ENCODE data around the gene CMIP. TPM values are rescaled to one million over a fixed set of nuclear protein-coding genes. Genes with fewer than 3 reads are reported as not detected.

The CMIP gene
- total RNA-seq, 1 donor from 2014 or later, result 45.8 TPM

DNA sequence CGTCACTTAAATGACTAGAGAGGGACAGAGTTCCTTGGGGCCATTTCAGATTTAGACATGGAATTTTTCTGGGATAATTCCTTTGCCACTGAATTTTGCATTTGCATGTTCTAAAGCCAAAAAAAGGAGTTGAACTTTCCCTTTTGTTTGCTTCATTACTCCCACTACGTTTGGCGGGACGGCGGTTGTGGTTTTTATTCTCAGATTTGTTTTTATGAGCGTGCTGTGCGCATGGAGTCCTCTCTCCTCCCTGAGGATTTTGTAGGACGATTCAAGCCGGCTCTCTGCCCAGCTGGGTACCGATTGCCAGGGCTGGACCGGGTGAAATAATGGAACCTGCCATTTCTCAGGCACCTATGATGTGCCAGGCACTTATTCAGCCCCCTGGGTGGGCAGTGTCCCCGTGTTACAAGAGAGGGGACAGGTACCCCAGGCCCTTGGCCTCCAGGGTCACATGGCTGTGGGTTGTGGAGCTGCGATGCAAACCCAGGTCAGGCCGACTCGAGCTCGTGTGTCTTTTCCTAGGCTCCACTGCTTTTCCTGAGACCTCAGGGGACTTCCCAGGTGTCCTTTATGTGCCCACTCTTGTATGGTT, 18.8 kb downstream of the CMIP start:
- Mint-ChIP-seq H3K27ac (no peak overlapping the region), H3K9me3 (no peaks in the 10 kb centered on the region), H3K27me3 (ENCODE audit: insufficient read depth) (no peaks in the 10 kb centered on the region), H3K4me3 (no peak overlapping the region), H3K36me3 (ENCODE audit: low read depth) (peaks cover 13% of the 10 kb centered on the region), H3K4me1 (ENCODE audit: low read depth) (peaks cover 37% of the 10 kb centered on the region)
- intact Hi-C loops (cut with micrococcal nuclease), result no loop called here
- no peak for DNase-seq (ENCODE audit: low spot score)

- Mint-ChIP-seq H3K27me3 (ENCODE audit: insufficient read depth) (no peaks in the 10 kb centered on the region), H3K4me1 (ENCODE audit: low read depth) (peaks cover 38% of the 10 kb centered on the region), H3K36me3 (ENCODE audit: low read depth) (peaks cover 10% of the 10 kb centered on the region), H3K9me3 (no peaks in the 10 kb centered on the region), H3K27ac (no peak overlapping the region), H3K4me3 (no peak overlapping the region)
- intact Hi-C loops (cut with micrococcal nuclease), result no loop called here
- DNase-seq (ENCODE audit: low spot score), result no peak
Measured at GRCh38 chr16:81464279-81464678, 19.7 kb downstream of the CMIP start.

DNA sequence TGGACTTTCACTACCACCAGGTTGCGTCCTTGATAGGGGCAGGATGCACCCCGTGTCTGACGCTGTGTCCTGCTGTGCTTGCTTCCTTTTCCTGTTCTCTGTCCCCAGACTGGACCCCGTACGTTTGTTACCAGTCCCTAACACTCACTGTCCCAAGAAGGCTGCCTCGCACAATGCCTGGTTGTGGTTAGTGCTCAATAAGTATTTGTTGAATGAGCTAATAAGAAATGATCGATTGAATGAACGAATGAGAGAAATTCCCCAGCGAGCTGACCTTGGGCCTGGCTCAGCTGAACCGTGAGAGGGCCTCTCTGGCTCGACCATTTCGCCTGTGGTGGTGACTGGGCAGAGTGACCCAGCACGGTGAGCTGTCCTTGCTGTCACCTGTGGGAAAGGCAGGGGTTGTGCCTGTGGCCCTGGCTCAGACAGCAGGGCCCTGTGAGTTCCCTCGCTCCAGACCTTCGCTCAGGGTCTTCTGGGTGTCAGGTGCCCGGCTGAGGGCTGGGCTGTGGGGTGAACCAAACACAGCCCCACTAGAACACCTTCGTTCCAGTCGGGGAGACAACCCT, 20.9 kb downstream of the CMIP start:
- no peak for DNase-seq (ENCODE audit: low spot score)
- intact Hi-C loops (cut with micrococcal nuclease), result no loop called here
- Mint-ChIP-seq H3K36me3 (ENCODE audit: low read depth) (peaks cover 9% of the 10 kb centered on the region), H3K4me1 (ENCODE audit: low read depth) (peaks cover 47% of the 10 kb centered on the region), H3K27me3 (ENCODE audit: insufficient read depth) (no peaks in the 10 kb centered on the region), H3K27ac (no peak overlapping the region), H3K9me3 (no peaks in the 10 kb centered on the region), H3K4me3 (no peak overlapping the region)

DNA sequence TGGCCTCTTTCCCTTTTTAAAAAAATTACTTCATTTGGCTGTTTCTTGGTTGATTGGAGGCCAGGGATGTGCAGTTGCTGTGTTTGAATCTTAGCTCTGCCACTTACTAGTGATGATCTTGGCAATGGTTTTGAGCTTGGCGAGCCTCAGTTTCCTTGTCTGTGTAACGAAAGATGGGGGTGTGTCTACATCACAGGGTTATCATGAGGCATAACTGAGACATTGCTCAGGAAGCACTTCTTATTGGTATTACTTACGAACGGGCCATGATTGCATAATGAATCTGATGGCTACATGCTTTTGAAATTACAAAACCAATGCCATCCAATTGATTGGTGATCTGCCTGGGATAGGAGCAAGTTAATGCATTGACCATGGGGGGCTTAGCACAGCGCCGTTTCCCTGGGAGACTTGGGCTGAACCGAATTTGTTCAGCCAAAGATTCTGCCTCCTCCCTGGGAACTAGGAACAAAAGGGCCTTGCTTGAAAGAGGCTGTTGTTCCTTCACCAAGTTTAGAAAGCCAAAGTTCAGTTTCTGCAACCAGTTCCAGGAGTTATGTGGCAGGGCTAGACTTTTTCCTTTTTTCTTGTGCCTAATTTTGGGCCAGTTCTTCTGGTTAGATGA, 21.9 kb downstream of the CMIP start:
- no peak for DNase-seq (ENCODE audit: low spot score)
- Mint-ChIP-seq H3K4me1 (ENCODE audit: low read depth) (peaks cover 43% of the 10 kb centered on the region), H3K27me3 (ENCODE audit: insufficient read depth) (no peaks in the 10 kb centered on the region), H3K9me3 (no peaks in the 10 kb centered on the region), H3K27ac (no peak overlapping the region), H3K36me3 (ENCODE audit: low read depth) (peaks cover 5% of the 10 kb centered on the region), H3K4me3 (no peak overlapping the region)
- intact Hi-C loops (cut with micrococcal nuclease), result no loop called here

- H3K4me3 Mint-ChIP-seq, result no peak overlapping the region
- peaks cover 5% of the 10 kb centered on the region for H3K36me3 Mint-ChIP-seq (ENCODE audit: low read depth)
- H3K9me3 Mint-ChIP-seq, result no peaks in the 10 kb centered on the region
- peaks cover 50% of the 10 kb centered on the region for H3K4me1 Mint-ChIP-seq (ENCODE audit: low read depth)
- intact Hi-C loops (cut with micrococcal nuclease), result no loop called here
- DNase-seq (ENCODE audit: low spot score), result no peak
- no peak overlapping the region for H3K27ac Mint-ChIP-seq
- no peaks in the 10 kb centered on the region for H3K27me3 Mint-ChIP-seq (ENCODE audit: insufficient read depth)
Measured at GRCh38 chr16:81467072-81467471, 22.5 kb downstream of the CMIP start.

- intact Hi-C loops (cut with micrococcal nuclease), result loop anchor here (2.0 kb wide), 1 partner anchor 53 kb away; no protein-coding TSS in a partner anchor
- DNase-seq (ENCODE audit: low spot score), result no peak
- H3K27me3 Mint-ChIP-seq (ENCODE audit: insufficient read depth), result no peaks in the 10 kb centered on the region
- H3K36me3 Mint-ChIP-seq (ENCODE audit: low read depth), result peaks cover 5% of the 10 kb centered on the region
- no peak overlapping the region for H3K4me3 Mint-ChIP-seq
- H3K4me1 Mint-ChIP-seq (ENCODE audit: low read depth), result peaks cover 53% of the 10 kb centered on the region
- no peak overlapping the region for H3K27ac Mint-ChIP-seq
- H3K9me3 Mint-ChIP-seq, result no peaks in the 10 kb centered on the region
Measured at GRCh38 chr16:81467815-81468214, 23.2 kb downstream of the CMIP start.

DNA sequence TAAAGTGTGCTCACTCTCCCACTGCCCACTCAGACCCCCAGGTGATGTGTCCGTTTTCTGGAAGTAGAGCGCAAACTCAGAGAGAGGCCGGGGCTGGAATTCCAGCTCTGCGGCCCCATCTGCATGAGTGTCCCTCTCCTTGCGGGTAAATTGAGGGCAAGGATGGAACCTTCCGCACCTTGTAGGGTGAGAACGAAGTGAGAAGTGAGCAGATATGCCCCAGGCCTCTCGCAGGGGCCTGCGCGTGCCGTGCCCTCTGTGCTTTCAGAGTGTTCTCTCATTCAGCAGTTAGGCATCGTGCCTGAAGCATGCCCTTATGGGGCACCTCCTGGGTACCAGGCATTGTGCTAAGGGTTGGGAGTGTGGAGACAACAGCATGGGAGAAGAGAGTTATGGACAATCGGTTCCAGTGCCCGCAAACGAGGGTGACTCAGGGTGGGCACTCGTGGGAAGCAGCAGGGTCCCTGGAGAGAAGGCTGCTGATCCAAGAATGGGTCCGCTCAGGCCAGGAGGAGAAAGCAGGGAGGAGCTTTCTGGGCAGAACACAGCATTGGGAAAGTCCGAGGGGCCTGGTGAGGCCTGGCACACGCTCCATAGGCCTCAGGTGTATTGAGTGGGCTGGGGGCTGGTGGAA, 23.8 kb downstream of the CMIP start:
- no peak for DNase-seq (ENCODE audit: low spot score)
- Mint-ChIP-seq H3K4me3 (no peak overlapping the region), H3K9me3 (no peaks in the 10 kb centered on the region), H3K36me3 (ENCODE audit: low read depth) (peaks cover 8% of the 10 kb centered on the region), H3K27me3 (ENCODE audit: insufficient read depth) (no peaks in the 10 kb centered on the region), H3K27ac (peak overlapping the region; percentile 29), H3K4me1 (ENCODE audit: low read depth) (peaks cover 58% of the 10 kb centered on the region)
- intact Hi-C loops (cut with micrococcal nuclease), result loop anchor here (2.0 kb wide), 1 partner anchor 52 kb away; no protein-coding TSS in a partner anchor

GRCh38 chr16:81469183-81469677, 24.6 kb downstream of the CMIP start:
- intact Hi-C loops (cut with micrococcal nuclease), result loop anchor here (1.0 to 2.0 kb wide), 2 partner anchors 23 to 52 kb away; no protein-coding TSS in a partner anchor
- no peak for DNase-seq (ENCODE audit: low spot score)
- Mint-ChIP-seq H3K4me1 (ENCODE audit: low read depth) (peaks cover 60% of the 10 kb centered on the region), H3K9me3 (no peaks in the 10 kb centered on the region), H3K4me3 (peak overlapping the region; percentile 59), H3K36me3 (ENCODE audit: low read depth) (peaks cover 9% of the 10 kb centered on the region), H3K27me3 (ENCODE audit: insufficient read depth) (no peaks in the 10 kb centered on the region), H3K27ac (peak overlapping the region; percentile 84)

GRCh38 chr16:81469710-81470535, 25.3 kb downstream of the CMIP start:
- H3K36me3 Mint-ChIP-seq (ENCODE audit: low read depth), result peaks cover 10% of the 10 kb centered on the region
- no peaks in the 10 kb centered on the region for H3K27me3 Mint-ChIP-seq (ENCODE audit: insufficient read depth)
- H3K9me3 Mint-ChIP-seq, result no peaks in the 10 kb centered on the region
- peak; percentile 32 for DNase-seq (ENCODE audit: low spot score)
- peaks cover 60% of the 10 kb centered on the region for H3K4me1 Mint-ChIP-seq (ENCODE audit: low read depth)
- peak overlapping the region; percentile 84 for H3K27ac Mint-ChIP-seq
- intact Hi-C loops (cut with micrococcal nuclease), result loop anchor here (1.0 to 10.0 kb wide), 3 partner anchors 24 to 51 kb away; no protein-coding TSS in a partner anchor
- peak overlapping the region; percentile 59 for H3K4me3 Mint-ChIP-seq

GRCh38 chr16:81470796-81471636, 26.4 kb downstream of the CMIP start:
- Mint-ChIP-seq H3K4me1 (ENCODE audit: low read depth) (peaks cover 57% of the 10 kb centered on the region), H3K4me3 (peak overlapping the region; percentile 59), H3K36me3 (ENCODE audit: low read depth) (peaks cover 13% of the 10 kb centered on the region), H3K27me3 (ENCODE audit: insufficient read depth) (no peaks in the 10 kb centered on the region), H3K27ac (peak overlapping the region; percentile 63), H3K9me3 (no peaks in the 10 kb centered on the region)
- no peak for DNase-seq (ENCODE audit: low spot score)
- intact Hi-C loops (cut with micrococcal nuclease), result loop anchor here (10.0 kb wide), 1 partner anchor 46 kb away; no protein-coding TSS in a partner anchor

GRCh38 chr16:81471882-81472281, 27.3 kb downstream of the CMIP start:
- Mint-ChIP-seq H3K27me3 (ENCODE audit: insufficient read depth) (no peaks in the 10 kb centered on the region), H3K4me3 (no peak overlapping the region), H3K27ac (no peak overlapping the region), H3K4me1 (ENCODE audit: low read depth) (peaks cover 58% of the 10 kb centered on the region), H3K9me3 (no peaks in the 10 kb centered on the region), H3K36me3 (ENCODE audit: low read depth) (peaks cover 18% of the 10 kb centered on the region)
- intact Hi-C loops (cut with micrococcal nuclease), result loop anchor here (10.0 kb wide), 1 partner anchor 47 kb away; no protein-coding TSS in a partner anchor
- DNase-seq (ENCODE audit: low spot score), result no peak
